Kidney epithelial cell (primary cell): ENCODE results near the gene CISD1. TPM values are rescaled to one million over a fixed set of nuclear protein-coding genes. Genes with fewer than 3 reads are reported as not detected.

Source experiments
- DNase-seq: peaks from one replicate; pipeline ENCODE4 v3.0.0-alpha.2; 2010; ENCODE audit warnings: low read depth
- H3K27me3 ChIP-seq: 2 replicates; pipeline ENCODE4 v1.6.0; 2011; ENCODE audit warnings: low read length; ENCODE audit not compliant: control insufficient read depth, insufficient read depth
- H3K36me3 ChIP-seq: 2 replicates; pipeline ENCODE4 v1.5.1; 2011; ENCODE audit warnings: low read length; ENCODE audit not compliant: control insufficient read depth, insufficient read depth
- H3K4me3 ChIP-seq: 2 replicates; pipeline ENCODE4 v1.5.1; 2011; ENCODE audit warnings: low read depth, mild to moderate bottlenecking, control low read depth, low read length
- CTCF ChIP-seq: IDR thresholded peaks from 2 replicates; pipeline ENCODE4 v1.5.1; 2011; ENCODE audit warnings: mild to moderate bottlenecking, moderate library complexity, low read length, control low read depth, inconsistent platforms; ENCODE audit not compliant: insufficient read depth, poor library complexity, severe bottlenecking
- total RNA-seq: library from RNA; depleted of rRNA; stranded (reverse); fragments of >200 nt; gene quantifications from 2 replicates; pipeline ENCODE4 v1.2.3, GENCODE V29; 2015

The CISD1 gene
- total RNA-seq, 1 donor from 2014 or later, result 17.0 TPM

GRCh38 chr10:58264780-58265179 is 4.2 kb upstream of the CISD1 start:
- no peak for TF ChIP-seq CTCF
- H3K4me3 ChIP-seq, result no peak overlapping the region
- H3K36me3 ChIP-seq, result no peaks in the 10 kb centered on the region

GRCh38 chr10:58265249-58265648 is 3.7 kb upstream of the CISD1 start:
- no peak for DNase-seq
- Histone ChIP-seq H3K4me3 (no peak overlapping the region), H3K27me3 (no peaks in the 10 kb centered on the region), H3K36me3 (no peaks in the 10 kb centered on the region)
- TF ChIP-seq CTCF, result no peak

More at GRCh38 chr10:58264780-58265179, 4.2 kb upstream of the CISD1 start:
- DNase-seq, result no peak
- no peaks in the 10 kb centered on the region for H3K27me3 ChIP-seq

GRCh38 chr10:58266003-58266825 is 2.7 kb upstream of the CISD1 start:
- no peak for TF ChIP-seq CTCF
- no peak for DNase-seq

GRCh38 chr10:58266826-58267712 is 1.9 kb upstream of the CISD1 start:
- DNase-seq, result no peak
- peak overlapping the region; percentile 81 for H3K4me3 ChIP-seq
- TF ChIP-seq CTCF, result no peak
- H3K36me3 ChIP-seq, result no peaks in the 10 kb centered on the region
- no peaks in the 10 kb centered on the region for H3K27me3 ChIP-seq

More at GRCh38 chr10:58266003-58266825, 2.7 kb upstream of the CISD1 start:
- no peaks in the 10 kb centered on the region for H3K36me3 ChIP-seq
- H3K4me3 ChIP-seq, result peak overlapping the region; percentile 81
- no peaks in the 10 kb centered on the region for H3K27me3 ChIP-seq

- Histone ChIP-seq H3K36me3 (no peaks in the 10 kb centered on the region), H3K4me3 (peak within 1 kb of the TSS; percentile 81), H3K27me3 (no peaks in the 10 kb centered on the region)
- TF ChIP-seq CTCF, result no peak
- no peak for DNase-seq
Observed at GRCh38 chr10:58267713-58268453, 1.1 kb upstream of the CISD1 start, which contains the start of gene IPMK. IPMK (minus strand) TSS chr10:58267894; CDS start chr10:58267611, 283 bp downstream.
